SK-N-SH (cell line): ENCODE data around the gene CYP27C1. TPM values are rescaled to one million over a fixed set of nuclear protein-coding genes. Genes with fewer than 3 reads are reported as not detected.
"Not testable (repeated sequence)": the region's sequence is repeated elsewhere in the genome, so short reads cannot be mapped to it uniquely, and the experiment has no call there.

Experiments
- CTCF ChIA-PET: fragments of 300-600, 350-600 bp; formaldehyde crosslinking; extraction: SDS; loops from one replicate; lab custom pipeline; 2021; lab: Yijun Ruan, JAX
- POLR2A ChIA-PET: fragments of 350-600 bp; sonication (Branson Sonifier 250); formaldehyde crosslinking; extraction: SDS; loops from one replicate; lab custom pipeline; 2020; ENCODE audit warnings: antibody characterized with exemption, inconsistent platforms; lab: Yijun Ruan, JAX
- DNase-seq: peaks from one replicate; pipeline ENCODE4 v3.0.0; 2012
- H2AFZ ChIP-seq: fragments of 200-600 bp; sonication (generic); 2 replicates; pipeline ENCODE4 v1.8.1; 2016; ENCODE audit warnings: antibody characterized with exemption, mild to moderate bottlenecking, low read depth
- H3F3A ChIP-seq: fragments of 200-600 bp; sonication (generic); replicated peaks from 2 replicates; pipeline ENCODE3; 2016; ENCODE audit warnings: antibody characterized with exemption, mild to moderate bottlenecking; ENCODE audit not compliant: insufficient read depth
- H3K27ac ChIP-seq, 2 experiments: fragments of 200-500 bp in 1 of 2; fragments of 200-600 bp in 1 of 2; sonication (Bioruptor generic) in 1 of 2; sonication (generic), shearing (Covaris generic) in 1 of 2; 2 replicates each; pipeline versions ENCODE4 v1.5.1 to v1.6.1; 2014 to 2016; ENCODE audit warnings: low read depth in 2 of 2, inconsistent platforms in 1 of 2, low read length in 1 of 2, mild to moderate bottlenecking in 1 of 2, mixed read lengths in 1 of 2
- H3K27me3 ChIP-seq: fragments of 200-600 bp; sonication (generic), shearing (Covaris generic); 2 replicates; pipeline ENCODE4 v1.6.1; 2016; ENCODE audit warnings: mixed run types; ENCODE audit not compliant: insufficient read depth
- H3K36me3 ChIP-seq, 2 experiments: fragments of 200-500 bp in 1 of 2; fragments of 200-600 bp in 1 of 2; sonication (Bioruptor generic) in 1 of 2; sonication (generic) in 1 of 2; replicated peaks in 1 of 2; 2 replicates each; pipeline versions ENCODE3 to v1.5.1; 2014 to 2016; ENCODE audit warnings: low read length in 1 of 2, mild to moderate bottlenecking in 1 of 2; ENCODE audit not compliant: insufficient read depth in 2 of 2, control insufficient read depth in 1 of 2
- H3K4me1 ChIP-seq, 2 experiments: fragments of 200-500 bp in 1 of 2; fragments of 200-600 bp in 1 of 2; sonication (Bioruptor generic) in 1 of 2; sonication (generic), shearing (Covaris generic) in 1 of 2; 2 replicates each; pipeline versions ENCODE4 v1.5.1 to v1.6.1; 2014 to 2016; ENCODE audit warnings: low read depth in 1 of 2, low read length in 1 of 2, mixed run types in 1 of 2; ENCODE audit not compliant: insufficient read depth in 2 of 2, control insufficient read depth in 1 of 2
- H3K4me2 ChIP-seq: fragments of 200-600 bp; sonication (generic), shearing (Covaris generic); 2 replicates; pipeline ENCODE4 v1.6.1; 2017; ENCODE audit warnings: mixed run types
- H3K4me3 ChIP-seq, 2 experiments: fragments of 200-500 bp in 1 of 2; fragments of 200-600 bp in 1 of 2; sonication (Bioruptor generic) in 1 of 2; sonication (generic), shearing (Covaris generic) in 1 of 2; 2 replicates each; pipeline versions ENCODE4 v1.5.1 to v1.8.1; 2014 to 2016; ENCODE audit warnings: low read depth in 2 of 2, inconsistent platforms in 1 of 2, low read length in 1 of 2, mild to moderate bottlenecking in 1 of 2, mixed read lengths in 1 of 2, moderate library complexity in 1 of 2
- H3K79me2 ChIP-seq: fragments of 200-600 bp; sonication (generic); 2 replicates; pipeline ENCODE4 v1.8.1; 2017; ENCODE audit warnings: mild to moderate bottlenecking; ENCODE audit not compliant: insufficient read depth
- H3K9ac ChIP-seq: fragments of 200-600 bp; sonication (generic); 2 replicates; pipeline ENCODE4 v1.6.1; 2017; ENCODE audit warnings: mixed run types
- H3K9me2 ChIP-seq: fragments of 200-600 bp; sonication (generic); 2 replicates; pipeline ENCODE4 v1.6.1; 2017; ENCODE audit warnings: mixed run types
- H3K9me3 ChIP-seq: fragments of 200-600 bp; sonication (generic); 2 replicates; pipeline ENCODE4 v1.6.1; 2017; ENCODE audit warnings: mixed run types, mild to moderate bottlenecking, moderate library complexity
- H4K20me1 ChIP-seq: fragments of 200-600 bp; sonication (generic); 2 replicates; pipeline ENCODE4 v1.6.1; 2017; ENCODE audit warnings: mild to moderate bottlenecking, mixed run types; ENCODE audit not compliant: insufficient read depth
- EP300 ChIP-seq, 2 experiments: IDR thresholded peaks; 2 replicates each; pipeline versions ENCODE4 v1.4.0 to v1.6.1; 2012; ENCODE audit warnings: borderline replicate concordance in 1 of 2, low read depth in 1 of 2, low read length in 1 of 2
- FOXJ3 ChIP-seq: sonication (generic); formaldehyde crosslinking; IDR thresholded peaks from 2 replicates; pipeline ENCODE4 v1.5.1; 2020; ENCODE audit warnings: mild to moderate bottlenecking, missing genetic modification reagents
- JUND ChIP-seq: IDR thresholded peaks from 2 replicates; pipeline ENCODE4 v1.4.0; 2012
- MXI1 ChIP-seq: IDR thresholded peaks from 2 replicates; pipeline ENCODE4 v1.6.1; 2012; ENCODE audit warnings: mild to moderate bottlenecking, low read depth, low read length, improper control_type of control experiment
- NFIC ChIP-seq: IDR thresholded peaks from 2 replicates; pipeline ENCODE4 v1.4.0; 2012; ENCODE audit warnings: borderline replicate concordance
- PBX3 ChIP-seq: IDR thresholded peaks from 2 replicates; pipeline ENCODE4; 2012
- POLR2AphosphoS5 ChIP-seq: IDR thresholded peaks from 2 replicates; pipeline ENCODE4 v1.6.1; 2012; ENCODE audit warnings: low read depth, low read length
- SMC3 ChIP-seq: IDR thresholded peaks from 2 replicates; pipeline ENCODE4 v1.6.1; 2012; ENCODE audit warnings: low read depth, low read length, improper control_type of control experiment
- TEAD4 ChIP-seq: IDR thresholded peaks from 2 replicates; pipeline ENCODE4 v1.4.0; 2012; ENCODE audit warnings: mild to moderate bottlenecking, borderline replicate concordance; ENCODE audit not compliant: insufficient read depth
- USF2 ChIP-seq: fragments of 150-350 bp; IDR thresholded peaks from 2 replicates; pipeline ENCODE4 v1.6.1; 2017; ENCODE audit warnings: antibody characterized with exemption, low read length, low read depth, borderline replicate concordance
- WGBS: methylation state at CpG from one replicate; pipeline ENCODE4 v1.1.6; 2017; ENCODE audit warnings: low lambda C conversion rate; 5-methylcytosine and 5-hydroxymethylcytosine counted together
- polyA plus RNA-seq, 3 experiments: library from polyadenylated mRNA; depleted of rRNA; stranded (reverse); fragments of >200 nt; gene quantifications; 2 replicates each; pipeline ENCODE4 v1.2.3, GENCODE V29; 2012

CYP27C1 gene
- polyA plus RNA-seq, 1 of the 3 experiments (the other 2 are of a cell fraction): not detected

DNA sequence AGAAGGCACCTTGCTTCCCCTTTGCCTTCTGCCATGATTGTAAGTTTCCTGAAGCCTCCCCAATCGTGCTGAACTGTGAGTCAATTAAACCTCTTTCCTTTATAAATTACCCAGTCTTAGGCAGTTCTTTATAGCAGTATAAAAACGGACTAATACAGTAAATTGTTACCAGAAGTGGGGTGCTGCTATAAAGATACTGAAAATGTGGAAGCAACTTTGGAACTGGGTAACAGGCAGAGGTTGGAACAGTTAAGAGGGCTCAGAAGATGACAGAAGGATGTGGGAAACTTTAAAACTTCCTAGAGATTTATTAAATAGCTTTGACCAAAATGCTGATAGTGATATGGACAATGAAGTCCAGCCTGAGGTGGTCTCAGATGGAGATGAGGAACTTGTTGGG lies 17.7 kb upstream of the CYP27C1 start:
- H3K9ac ChIP-seq, DNase-seq, H3K27me3 ChIP-seq, H3K9me2 ChIP-seq, H3K9me3 ChIP-seq, H3K4me1 ChIP-seq, H2AFZ ChIP-seq, H3K79me2 ChIP-seq, H3K4me3 ChIP-seq, H3K4me2 ChIP-seq, H3F3A ChIP-seq, POLR2A ChIA-PET, H3K36me3 ChIP-seq, H4K20me1 ChIP-seq, H3K27ac ChIP-seq: not testable (repeated sequence)
- CTCF ChIA-PET: interaction anchor here (1.6 kb wide), 1 partner anchor 40 kb away, joined by 4 read pairs; no protein-coding TSS in a partner anchor
- 4% methylated on average over 2 of the region's 2 CpGs for WGBS

GRCh38 chr2:127235082-127235702 lies 15.1 kb upstream of the CYP27C1 start:
- H3K9me2 ChIP-seq: no peaks in the 10 kb centered on the region
- H3K4me3 ChIP-seq: no peak overlapping the region
- no peak for DNase-seq
- 74% methylated on average over 6 of the region's 6 CpGs for WGBS
- H3K27me3 ChIP-seq: no peaks in the 10 kb centered on the region
- no peaks in the 10 kb centered on the region for H3K9me3 ChIP-seq
- H3K79me2 ChIP-seq: no peaks in the 10 kb centered on the region
- H3K9ac ChIP-seq: no peak overlapping the region
- H3K4me1 ChIP-seq: no peaks in the 10 kb centered on the region
- no peak for TF ChIP-seq PBX3
- no peak for TF ChIP-seq POLR2AphosphoS5
- TF ChIP-seq EP300 (IDR thresholded peaks at IDR 0.05; ENCODE audit: borderline replicate concordance in 1 of 2, low read depth in 1 of 2, low read length in 1 of 2): no peak
- POLR2A ChIA-PET: interaction anchor here (0.8 kb wide), 1 partner anchor 58 kb away, joined by 3 read pairs; no protein-coding TSS in a partner anchor
- CTCF ChIA-PET: no interaction called here
- H3K36me3 ChIP-seq: no peaks in the 10 kb centered on the region
- H3K27ac ChIP-seq: no peak overlapping the region
- no peak overlapping the region for H2AFZ ChIP-seq
- H3F3A ChIP-seq: no peaks in the 10 kb centered on the region
- H3K4me2 ChIP-seq: no peak overlapping the region
- no peaks in the 10 kb centered on the region for H4K20me1 ChIP-seq

DNA sequence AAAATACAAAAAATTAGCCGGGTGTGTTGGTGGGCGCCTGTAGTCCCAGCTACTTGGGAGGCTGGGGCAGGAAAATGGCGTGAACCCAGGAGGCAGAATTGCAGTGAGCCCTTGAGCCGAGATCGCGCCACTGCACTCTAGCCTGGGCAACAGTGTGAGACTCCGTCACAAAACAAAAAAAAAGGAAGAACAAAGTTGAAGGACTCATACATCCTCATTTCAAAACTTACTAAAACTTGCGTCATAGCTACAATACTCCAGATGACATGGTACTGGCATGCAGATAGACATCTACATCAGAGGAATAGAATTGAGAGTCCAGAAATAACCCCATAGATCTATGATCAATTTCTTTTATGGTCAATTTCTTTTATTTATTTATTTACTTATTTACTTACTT lies 13.6 kb upstream of the CYP27C1 start:
- H3K27me3 ChIP-seq: no peaks in the 10 kb centered on the region
- H3K9ac ChIP-seq: no peak overlapping the region
- POLR2A ChIA-PET: no interaction called here
- H3K9me2 ChIP-seq: no peaks in the 10 kb centered on the region
- H3K4me2 ChIP-seq: no peak overlapping the region
- no peaks in the 10 kb centered on the region for H3F3A ChIP-seq
- WGBS: 79% methylated on average over 8 of the region's 8 CpGs
- no peaks in the 10 kb centered on the region for H3K36me3 ChIP-seq
- H3K9me3 ChIP-seq: no peaks in the 10 kb centered on the region
- no peaks in the 10 kb centered on the region for H3K4me1 ChIP-seq
- CTCF ChIA-PET: interaction anchor here (0.6 kb wide), 1 partner anchor 43 kb away, joined by 3 read pairs; no protein-coding TSS in a partner anchor
- no peak overlapping the region for H2AFZ ChIP-seq
- H3K79me2 ChIP-seq: no peaks in the 10 kb centered on the region
- H4K20me1 ChIP-seq: no peaks in the 10 kb centered on the region
- H3K4me3 ChIP-seq: no peak overlapping the region
- DNase-seq: no peak
- H3K27ac ChIP-seq: no peak overlapping the region
- TF ChIP-seq TEAD4 (no peak), FOXJ3 (CRISPR knock-in tag) (no peak), NFIC (no peak), SMC3 (no peak), USF2 (no peak), JUND (no peak), MXI1 (no peak)
- TF ChIP-seq, all 33 proteins: peak for 0
